Measurements from ENCODE around the gene CHMP2B. TPM values are rescaled to one million over a fixed set of nuclear protein-coding genes. Genes with fewer than 3 reads are reported as not detected.

Gene CHMP2B, protein sequence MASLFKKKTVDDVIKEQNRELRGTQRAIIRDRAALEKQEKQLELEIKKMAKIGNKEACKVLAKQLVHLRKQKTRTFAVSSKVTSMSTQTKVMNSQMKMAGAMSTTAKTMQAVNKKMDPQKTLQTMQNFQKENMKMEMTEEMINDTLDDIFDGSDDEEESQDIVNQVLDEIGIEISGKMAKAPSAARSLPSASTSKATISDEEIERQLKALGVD
- 41.2 and 44.7 TPM in 2 replicates for total RNA-seq

DNA sequence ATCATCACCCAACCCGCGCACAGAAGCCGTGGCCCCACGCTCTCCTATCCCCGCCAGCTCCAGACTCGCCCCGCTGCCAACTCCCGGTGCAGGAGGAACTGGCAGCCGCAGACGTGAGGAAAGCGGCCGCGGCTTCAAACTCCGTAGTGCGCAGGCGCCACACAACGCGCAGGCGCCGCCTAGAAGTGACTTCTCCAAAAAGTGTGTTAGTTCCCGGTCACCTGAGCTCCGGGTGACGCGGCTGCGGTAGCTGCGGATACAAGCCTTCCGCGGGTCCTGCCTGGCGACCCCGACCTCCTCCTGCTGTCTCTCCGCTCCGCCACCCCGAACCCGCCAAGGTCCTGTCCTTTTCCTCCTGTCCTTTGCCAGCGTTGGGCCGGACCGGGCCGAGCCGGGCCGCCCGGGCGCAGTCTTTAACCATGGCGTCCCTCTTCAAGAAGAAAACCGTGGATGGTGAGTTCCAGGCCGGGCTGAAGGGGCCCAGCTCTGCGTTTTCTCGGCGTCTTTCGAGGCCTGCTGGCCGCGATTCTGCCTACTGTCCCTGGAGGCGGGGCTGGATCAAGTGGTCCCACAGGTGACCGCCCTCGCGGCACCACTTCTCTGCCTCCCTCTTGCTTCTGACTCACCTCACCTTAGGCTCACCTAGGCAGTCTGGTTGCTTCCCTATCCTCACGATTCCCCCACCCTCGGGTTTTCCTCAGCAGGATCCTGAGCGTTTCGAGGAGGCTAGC is at the start of gene CHMP2B:
Gene CHMP2B (plus strand): TSS at position 206 of the 731 bp plus-strand sequence. CDS start 214 bp downstream, at position 420.

DNA sequence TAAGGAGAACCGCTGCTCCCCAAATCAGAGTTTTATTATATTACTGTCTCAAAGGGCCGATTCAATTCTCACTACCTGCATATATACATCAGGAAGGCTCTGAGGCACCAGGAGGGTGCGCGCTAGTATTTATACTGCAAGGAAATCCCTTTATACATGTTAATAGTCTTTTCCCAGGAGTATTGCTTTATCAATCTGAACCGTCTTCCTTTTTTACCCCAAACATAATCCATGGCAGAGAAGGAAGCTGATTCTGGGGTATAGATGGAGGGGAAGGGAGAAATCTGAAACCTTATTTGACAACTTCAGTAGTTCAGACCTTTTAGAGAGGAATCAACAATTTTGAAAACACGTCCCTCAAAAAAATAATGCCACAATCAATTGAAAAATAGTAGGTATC is 49.4 kb downstream of the CHMP2B start, which contains the start of gene POU1F1:
Gene POU1F1 (minus strand): TSS at position 101 of the 400 bp plus-strand sequence. CDS start 122 bp downstream, outside the sequence.

Other genes starting within 250 kb of the CHMP2B start
- gene VGLL3, start 236.2 kb upstream of the CHMP2B start, total RNA-seq = 11.2 and 25.5 TPM in 2 replicates
- gene POU1F1, start 49.3 kb downstream of the CHMP2B start, total RNA-seq = not detected in 2 replicates

All from uterine smooth muscle cell (primary cell).